ENCODE results near the gene GXYLT2.

DNA sequence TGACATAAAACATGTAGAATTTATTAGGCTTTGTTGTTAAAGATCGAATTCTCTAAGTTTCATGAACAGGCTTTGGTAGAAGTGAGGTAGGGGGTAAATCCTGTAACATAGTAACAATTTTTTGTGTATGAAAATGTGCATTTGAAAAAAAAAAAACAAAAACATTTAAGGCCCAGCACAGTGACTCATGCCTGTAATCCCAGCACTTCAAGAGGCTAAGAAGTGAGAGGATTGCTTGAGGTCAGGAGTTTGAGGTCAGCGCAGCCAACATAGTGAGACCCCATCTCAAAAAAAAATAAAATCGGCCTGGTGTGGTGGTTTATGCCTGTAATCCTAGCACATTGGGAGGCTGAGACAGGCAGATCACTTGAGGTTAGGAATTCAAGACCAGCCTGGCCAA, 81.9 kb downstream of the GXYLT2 start:
- TF ChIP-seq, protein P1, sequence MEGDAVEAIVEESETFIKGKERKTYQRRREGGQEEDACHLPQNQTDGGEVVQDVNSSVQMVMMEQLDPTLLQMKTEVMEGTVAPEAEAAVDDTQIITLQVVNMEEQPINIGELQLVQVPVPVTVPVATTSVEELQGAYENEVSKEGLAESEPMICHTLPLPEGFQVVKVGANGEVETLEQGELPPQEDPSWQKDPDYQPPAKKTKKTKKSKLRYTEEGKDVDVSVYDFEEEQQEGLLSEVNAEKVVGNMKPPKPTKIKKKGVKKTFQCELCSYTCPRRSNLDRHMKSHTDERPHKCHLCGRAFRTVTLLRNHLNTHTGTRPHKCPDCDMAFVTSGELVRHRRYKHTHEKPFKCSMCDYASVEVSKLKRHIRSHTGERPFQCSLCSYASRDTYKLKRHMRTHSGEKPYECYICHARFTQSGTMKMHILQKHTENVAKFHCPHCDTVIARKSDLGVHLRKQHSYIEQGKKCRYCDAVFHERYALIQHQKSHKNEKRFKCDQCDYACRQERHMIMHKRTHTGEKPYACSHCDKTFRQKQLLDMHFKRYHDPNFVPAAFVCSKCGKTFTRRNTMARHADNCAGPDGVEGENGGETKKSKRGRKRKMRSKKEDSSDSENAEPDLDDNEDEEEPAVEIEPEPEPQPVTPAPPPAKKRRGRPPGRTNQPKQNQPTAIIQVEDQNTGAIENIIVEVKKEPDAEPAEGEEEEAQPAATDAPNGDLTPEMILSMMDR (IDR thresholded peaks at IDR 0.05; ENCODE audit: borderline replicate concordance, extremely low read depth, low read length, poor library complexity, severe bottlenecking): no peak
- no peak for TF ChIP-seq EZH2 (IDR thresholded peaks at IDR 0.05; ENCODE audit: borderline replicate concordance, low read depth, low read length, severe bottlenecking)

Measured in DND-41 (cell line).